ENCODE results near the gene ZNF117. TPM values are rescaled to one million over a fixed set of nuclear protein-coding genes. Genes with fewer than 3 reads are reported as not detected.

ZNF117 gene
- total and polyA plus RNA-seq, 10 of the 15 experiments (the other 5 are each of a cell fraction or from before 2014, with no cell fraction given) = 1.4 to 15.3 (median 7.6) TPM

- DNase-seq (ENCODE audit: low read depth, low spot score) = no peak
- CTCF ChIA-PET = interaction anchor here (0.7 kb wide), 1 partner anchor 317 kb away, joined by 4 read pairs; no protein-coding TSS in a partner anchor
- no peak overlapping the region for H3K4me2 ChIP-seq (ENCODE audit: control insufficient read depth, insufficient read depth)
- POLR2A ChIA-PET = no interaction called here
- H2AFZ ChIP-seq (ENCODE audit: control insufficient read depth, low read depth, low read length) = no peak overlapping the region
- FAIRE-seq = no peak
- H3K27me3 ChIP-seq (replicated peaks in 1 of 2; ENCODE audit: control insufficient read depth in 2 of 2, insufficient read depth in 2 of 2, low read length in 1 of 2) = no peaks in the 10 kb centered on the region
- intact Hi-C loops (cut with micrococcal nuclease; ENCODE audit: unreplicated experiment) (no loop called here), in situ Hi-C loops (cut with MboI) (no loop called here)
- SMC1A ChIA-PET (ENCODE audit: uncharacterized antibody, unreplicated experiment) = no interaction called here
- TF ChIP-seq WRNIP1 (IDR thresholded peaks at IDR 0.05; ENCODE audit: borderline replicate concordance, low read depth, low read length) (no peak), CEBPZ (IDR thresholded peaks at IDR 0.05; ENCODE audit: low read depth, low read length) (no peak), YBX1 (IDR thresholded peaks at IDR 0.05) (no peak), RAD51 (IDR thresholded peaks at IDR 0.05) (no peak), CBX3 (IDR thresholded peaks at IDR 0.05; ENCODE audit: borderline replicate concordance, low read depth) (no peak), ATF7 (IDR thresholded peaks at IDR 0.05; ENCODE audit: low read depth) (no peak), ZNF384 (IDR thresholded peaks at IDR 0.05; ENCODE audit: borderline replicate concordance, low read depth, low read length) (no peak)
- no peaks in the 10 kb centered on the region for H3K36me3 ChIP-seq (ENCODE audit: control insufficient read depth in 2 of 2, insufficient read depth in 2 of 2, low read length in 1 of 2)
- no peak overlapping the region for H3K4me3 ChIP-seq
- no TSS peak for BruUV-seq (replicated peaks)
- 88% methylated on average over 7 of the region's 7 CpGs for WGBS (ENCODE audit: insufficient coverage, insufficient replicate concordance, low lambda C conversion rate, missing lambda C conversion rate)
- H3K9ac ChIP-seq (ENCODE audit: control insufficient read depth, insufficient read depth, low read length) = no peak overlapping the region
- ATAC-seq = no peak
- RAD21 ChIA-PET (ENCODE audit: unreplicated experiment) = no interaction called here
- no peaks in the 10 kb centered on the region for H4K20me1 ChIP-seq (ENCODE audit: control insufficient read depth, insufficient read depth)
- no peak overlapping the region for H3K27ac ChIP-seq (ENCODE audit: control insufficient read depth, insufficient read depth)
- peaks cover 4% of the 10 kb centered on the region; the same call in 2 of the 3 replicates for H3K9me3 ChIP-seq (replicated peaks; ENCODE audit: control insufficient read depth, insufficient read depth, low read length)
- no peaks in the 10 kb centered on the region for H3K4me1 ChIP-seq (ENCODE audit: control insufficient read depth, insufficient read depth, low read length)
- no peaks in the 10 kb centered on the region for H3K79me2 ChIP-seq (ENCODE audit: control insufficient read depth, insufficient read depth, low read length)
Measured at GRCh38 chr7:64990216-64990615, 620 bp downstream of the ZNF117 start.
